Measurements from ENCODE around the gene DPP4.

DPP4 gene

GRCh38 chr2:162086904-162087303 is 12.9 kb upstream of the DPP4 start:
- peak; percentile 33 for DNase-seq (ENCODE audit: low read depth)
- TF ChIP-seq CTCF (IDR thresholded peaks at IDR 0.05; ENCODE audit: insufficient read depth, low read depth, low read length, missing control alignments): no peak
- no peak overlapping the region for H3K4me3 ChIP-seq (ENCODE audit: low read length)

GRCh38 chr2:162085090-162085891 is 11.3 kb upstream of the DPP4 start:
- peak; percentile 54 for DNase-seq (ENCODE audit: low read depth)
- no peak for TF ChIP-seq CTCF (IDR thresholded peaks at IDR 0.05; ENCODE audit: insufficient read depth, low read depth, low read length, missing control alignments)
- H3K4me3 ChIP-seq (ENCODE audit: low read length): no peak overlapping the region

- no peak for TF ChIP-seq CTCF (IDR thresholded peaks at IDR 0.05; ENCODE audit: insufficient read depth, low read depth, low read length, missing control alignments)
- no peak for DNase-seq (ENCODE audit: low read depth)
These were observed 10.5 kb upstream of the DPP4 start for GRCh38 chr2:162084536-162084935.

GRCh38 chr2:162082681-162083080 is 8.7 kb upstream of the DPP4 start:
- TF ChIP-seq CTCF (IDR thresholded peaks at IDR 0.05; ENCODE audit: insufficient read depth, low read depth, low read length, missing control alignments): no peak
- no peak overlapping the region for H3K4me3 ChIP-seq (ENCODE audit: low read length)
- DNase-seq (ENCODE audit: low read depth): no peak

More at GRCh38 chr2:162084536-162084935, 10.5 kb upstream of the DPP4 start:
- no peak overlapping the region for H3K4me3 ChIP-seq (ENCODE audit: low read length)

GRCh38 chr2:162082036-162082435 is 8.0 kb upstream of the DPP4 start:
- TF ChIP-seq CTCF (IDR thresholded peaks at IDR 0.05; ENCODE audit: insufficient read depth, low read depth, low read length, missing control alignments): no peak
- H3K4me3 ChIP-seq (ENCODE audit: low read length): no peak overlapping the region
- DNase-seq (ENCODE audit: low read depth): no peak

GRCh38 chr2:162079514-162079913 is 5.5 kb upstream of the DPP4 start:
- no peak for TF ChIP-seq CTCF (IDR thresholded peaks at IDR 0.05; ENCODE audit: insufficient read depth, low read depth, low read length, missing control alignments)
- no peak overlapping the region for H3K4me3 ChIP-seq (ENCODE audit: low read length)
- no peak for DNase-seq (ENCODE audit: low read depth)

- TF ChIP-seq CTCF (IDR thresholded peaks at IDR 0.05; ENCODE audit: insufficient read depth, low read depth, low read length, missing control alignments): no peak
- H3K4me3 ChIP-seq (ENCODE audit: low read length): no peak overlapping the region
- DNase-seq (ENCODE audit: low read depth): peak; percentile 33
These were observed 1.7 kb upstream of the DPP4 start for GRCh38 chr2:162075689-162076132.

Measured in epithelial cell of esophagus (primary cell).